ENCODE data around the gene MT1G. TPM values are rescaled to one million over a fixed set of nuclear protein-coding genes. Genes with fewer than 3 reads are reported as not detected.

Gene MT1G
- polyA plus RNA-seq, 4 donors, result 16.9 to 173 (median 36.0) TPM

GRCh38 chr16:56639045-56639444 lies 28.8 kb downstream of the MT1G start:
- no peak for DNase-seq (ENCODE audit: low read depth in 4 of 4, low spot score in 3 of 4)

GRCh38 chr16:56637814-56638750 lies 29.8 kb downstream of the MT1G start, which contains the start of gene MT1A:
Gene MT1A (plus strand): TSS chr16:56638666. CDS start chr16:56638739, 73 bp downstream.
- no peak for DNase-seq (ENCODE audit: low read depth in 4 of 4, low spot score in 3 of 4)

GRCh38 chr16:56636616-56637413 lies 31.1 kb downstream of the MT1G start:
- DNase-seq (ENCODE audit: low read depth in 4 of 4, low spot score in 3 of 4), result no peak

- DNase-seq (ENCODE audit: low read depth in 4 of 4, low spot score in 3 of 4), result no peak
Observed at GRCh38 chr16:56635441-56635967, 32.4 kb downstream of the MT1G start.

- no peak for DNase-seq (ENCODE audit: low read depth in 4 of 4, low spot score in 3 of 4)
Observed at GRCh38 chr16:56634715-56635440, 33.0 kb downstream of the MT1G start.

- DNase-seq (ENCODE audit: low read depth in 4 of 4, low spot score in 3 of 4), result no peak
Observed at GRCh38 chr16:56633535-56633934, 34.3 kb downstream of the MT1G start.

- DNase-seq (ENCODE audit: low read depth in 4 of 4, low spot score in 3 of 4), result no peak
Observed at GRCh38 chr16:56632848-56633365, 35.0 kb downstream of the MT1G start.

- no peak for DNase-seq (ENCODE audit: low read depth in 4 of 4, low spot score in 3 of 4)
Observed at GRCh38 chr16:56632156-56632847, 35.6 kb downstream of the MT1G start, which contains the start of gene MT1M. Gene MT1M (plus strand): TSS chr16:56632659. CDS start chr16:56632732, 73 bp downstream.

GRCh38 chr16:56631832-56632155 lies 36.1 kb downstream of the MT1G start:
- no peak for DNase-seq (ENCODE audit: low read depth in 4 of 4, low spot score in 3 of 4)

- DNase-seq (ENCODE audit: low read depth in 4 of 4, low spot score in 3 of 4), result no peak
Observed at GRCh38 chr16:56631197-56631596, 36.7 kb downstream of the MT1G start.

GRCh38 chr16:56630134-56630533 lies 37.7 kb downstream of the MT1G start:
- DNase-seq (ENCODE audit: low read depth in 4 of 4, low spot score in 3 of 4), result no peak

- no peak for DNase-seq (ENCODE audit: low read depth in 4 of 4, low spot score in 3 of 4)
Observed at GRCh38 chr16:56629531-56629930, 38.3 kb downstream of the MT1G start.

- DNase-seq (ENCODE audit: low read depth in 4 of 4, low spot score in 3 of 4), result no peak
Observed at GRCh38 chr16:56628486-56629350, 39.1 kb downstream of the MT1G start.

- no peak for DNase-seq (ENCODE audit: low read depth in 4 of 4, low spot score in 3 of 4)
Observed at GRCh38 chr16:56626685-56627084, 41.2 kb downstream of the MT1G start.

- DNase-seq (ENCODE audit: low read depth in 4 of 4, low spot score in 3 of 4), result no peak
Observed at GRCh38 chr16:56625943-56626654, 41.8 kb downstream of the MT1G start.

- no peak for DNase-seq (ENCODE audit: low read depth in 4 of 4, low spot score in 3 of 4)
Observed at GRCh38 chr16:56625140-56625942, 42.5 kb downstream of the MT1G start, which contains the start of gene MT1E. Gene MT1E (plus strand): TSS chr16:56625781. CDS start chr16:56625852, 71 bp downstream.

GRCh38 chr16:56623637-56624036 lies 44.2 kb downstream of the MT1G start:
- no peak for DNase-seq (ENCODE audit: low read depth in 4 of 4, low spot score in 3 of 4)
